Measurements from ENCODE around the gene MCCC2. TPM values are rescaled to one million over a fixed set of nuclear protein-coding genes. Genes with fewer than 3 reads are reported as not detected.
"Not testable (repeated sequence)": the region's sequence is repeated elsewhere in the genome, so short reads cannot be mapped to it uniquely, and the experiment has no call there.

The MCCC2 gene
- total and polyA plus RNA-seq, 2 of the 13 experiments (the other 11 are each of a cell fraction or from before 2014, with no cell fraction given), result 44.8 to 83.6 TPM

DNA sequence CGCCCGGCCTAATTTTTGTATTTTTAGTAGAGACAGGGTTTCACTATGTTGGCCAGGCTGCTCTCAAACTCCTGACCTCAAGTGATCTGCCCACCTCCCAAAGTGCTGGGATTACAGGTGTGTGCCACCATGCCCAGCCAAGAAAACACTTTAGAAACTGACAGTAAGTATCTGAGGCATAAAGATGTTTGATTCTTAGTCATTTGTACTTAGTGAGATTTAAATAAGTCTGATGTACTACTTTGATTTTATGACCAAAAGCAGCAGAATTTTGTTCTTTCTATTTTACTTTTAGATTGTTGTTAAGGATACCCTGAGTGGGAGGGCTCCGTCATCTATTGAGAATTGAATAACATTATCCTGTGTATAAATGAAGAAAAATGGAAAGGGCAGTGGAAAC is 63.8 kb downstream of the MCCC2 start:
- in situ Hi-C loops (cut with HindIII; ENCODE audit: extremely low pct_ligation_motif_present, low pct_unique_long_range_greater_than_20kb); CTCF ChIA-PET (ENCODE audit: low intra/inter-chr PET ratio, low total read pairs): not testable (repeated sequence)

DNA sequence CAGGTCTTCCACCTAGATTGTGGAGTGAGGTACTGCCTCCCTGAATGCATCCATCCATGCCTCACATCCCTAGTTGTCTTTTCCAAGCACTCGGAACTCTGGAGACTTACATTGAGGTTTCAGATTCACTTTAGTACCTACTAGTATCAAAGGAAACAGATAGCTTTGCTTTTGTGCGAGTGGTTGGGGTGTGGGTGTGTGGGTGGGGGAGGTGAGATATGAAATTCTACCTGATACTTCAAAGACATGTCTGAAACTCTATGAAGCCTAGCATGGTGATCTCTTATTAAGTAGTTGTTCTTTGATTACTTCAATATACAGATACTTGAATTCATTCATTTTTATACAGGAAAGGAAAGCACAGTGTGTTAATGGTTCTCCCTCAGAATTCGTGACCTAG is 64.4 kb downstream of the MCCC2 start:
- in situ Hi-C loops (cut with HindIII; ENCODE audit: extremely low pct_ligation_motif_present, low pct_unique_long_range_greater_than_20kb) (no loop called here), intact Hi-C loops (cut with micrococcal nuclease; ENCODE audit: unreplicated experiment) (no loop called here)
- Histone ChIP-seq H3K4me2 (ENCODE audit: low read depth, low read length) (no peak overlapping the region), H3K27ac (ENCODE audit: extremely low read length, insufficient read depth, low read length) (no peak overlapping the region), H3K9ac (ENCODE audit: insufficient read depth, low read depth, low read length) (no peak overlapping the region), H4K20me1 (ENCODE audit: insufficient read depth, low read length) (no peaks in the 10 kb centered on the region), H3K27me3 (ENCODE audit: control insufficient read depth in 1 of 2, insufficient read depth in 2 of 2, low read length in 2 of 2) (no peaks in the 10 kb centered on the region), H2AFZ (ENCODE audit: low read length) (no peak overlapping the region), H3K4me1 (ENCODE audit: insufficient read depth, low read length) (no peaks in the 10 kb centered on the region), H3K9me3 (ENCODE audit: low read length) (no peaks in the 10 kb centered on the region), H3K36me3 (replicated peaks in 1 of 2; ENCODE audit: control insufficient read depth in 1 of 2, insufficient read depth in 2 of 2, low read length in 2 of 2) (peaks cover 20 to 75% of the 10 kb centered on the region in 2 experiments), H3K4me3 (replicated peaks in 1 of 3; ENCODE audit: insufficient read depth in 1 of 3, low read depth in 2 of 3, low read length in 3 of 3) (no peak overlapping the region), H3K79me2 (ENCODE audit: insufficient read depth, low read length) (no peaks in the 10 kb centered on the region)
- ATAC-seq (no peak), DNase-seq (ENCODE audit: low spot score) (no peak), FAIRE-seq (no peak)
- ChIA-PET POLR2A (no interaction called here), CTCF (ENCODE audit: low intra/inter-chr PET ratio, low total read pairs) (no interaction called here)
- 98% methylated on average over 2 of the region's 3 CpGs for WGBS (ENCODE audit: low lambda C conversion rate)
- no TSS peak for BruUV-seq (replicated peaks)
- no peak for TF ChIP-seq RBAK (CRISPR knock-in tag; IDR thresholded peaks at IDR 0.05)
- no peak for TF ChIP-seq GTF2F1 (IDR thresholded peaks at IDR 0.05; ENCODE audit: low read length)
- TF ChIP-seq, protein P1, sequence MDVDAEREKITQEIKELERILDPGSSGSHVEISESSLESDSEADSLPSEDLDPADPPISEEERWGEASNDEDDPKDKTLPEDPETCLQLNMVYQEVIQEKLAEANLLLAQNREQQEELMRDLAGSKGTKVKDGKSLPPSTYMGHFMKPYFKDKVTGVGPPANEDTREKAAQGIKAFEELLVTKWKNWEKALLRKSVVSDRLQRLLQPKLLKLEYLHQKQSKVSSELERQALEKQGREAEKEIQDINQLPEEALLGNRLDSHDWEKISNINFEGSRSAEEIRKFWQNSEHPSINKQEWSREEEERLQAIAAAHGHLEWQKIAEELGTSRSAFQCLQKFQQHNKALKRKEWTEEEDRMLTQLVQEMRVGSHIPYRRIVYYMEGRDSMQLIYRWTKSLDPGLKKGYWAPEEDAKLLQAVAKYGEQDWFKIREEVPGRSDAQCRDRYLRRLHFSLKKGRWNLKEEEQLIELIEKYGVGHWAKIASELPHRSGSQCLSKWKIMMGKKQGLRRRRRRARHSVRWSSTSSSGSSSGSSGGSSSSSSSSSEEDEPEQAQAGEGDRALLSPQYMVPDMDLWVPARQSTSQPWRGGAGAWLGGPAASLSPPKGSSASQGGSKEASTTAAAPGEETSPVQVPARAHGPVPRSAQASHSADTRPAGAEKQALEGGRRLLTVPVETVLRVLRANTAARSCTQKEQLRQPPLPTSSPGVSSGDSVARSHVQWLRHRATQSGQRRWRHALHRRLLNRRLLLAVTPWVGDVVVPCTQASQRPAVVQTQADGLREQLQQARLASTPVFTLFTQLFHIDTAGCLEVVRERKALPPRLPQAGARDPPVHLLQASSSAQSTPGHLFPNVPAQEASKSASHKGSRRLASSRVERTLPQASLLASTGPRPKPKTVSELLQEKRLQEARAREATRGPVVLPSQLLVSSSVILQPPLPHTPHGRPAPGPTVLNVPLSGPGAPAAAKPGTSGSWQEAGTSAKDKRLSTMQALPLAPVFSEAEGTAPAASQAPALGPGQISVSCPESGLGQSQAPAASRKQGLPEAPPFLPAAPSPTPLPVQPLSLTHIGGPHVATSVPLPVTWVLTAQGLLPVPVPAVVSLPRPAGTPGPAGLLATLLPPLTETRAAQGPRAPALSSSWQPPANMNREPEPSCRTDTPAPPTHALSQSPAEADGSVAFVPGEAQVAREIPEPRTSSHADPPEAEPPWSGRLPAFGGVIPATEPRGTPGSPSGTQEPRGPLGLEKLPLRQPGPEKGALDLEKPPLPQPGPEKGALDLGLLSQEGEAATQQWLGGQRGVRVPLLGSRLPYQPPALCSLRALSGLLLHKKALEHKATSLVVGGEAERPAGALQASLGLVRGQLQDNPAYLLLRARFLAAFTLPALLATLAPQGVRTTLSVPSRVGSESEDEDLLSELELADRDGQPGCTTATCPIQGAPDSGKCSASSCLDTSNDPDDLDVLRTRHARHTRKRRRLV (CRISPR knock-in tag; IDR thresholded peaks at IDR 0.05), result no peak
- TF ChIP-seq NFRKB (IDR thresholded peaks at IDR 0.05), result no peak
- TF ChIP-seq ZNF773 (CRISPR knock-in tag; IDR thresholded peaks at IDR 0.05; ENCODE audit: borderline replicate concordance), result no peak
- TF ChIP-seq, protein P2, sequence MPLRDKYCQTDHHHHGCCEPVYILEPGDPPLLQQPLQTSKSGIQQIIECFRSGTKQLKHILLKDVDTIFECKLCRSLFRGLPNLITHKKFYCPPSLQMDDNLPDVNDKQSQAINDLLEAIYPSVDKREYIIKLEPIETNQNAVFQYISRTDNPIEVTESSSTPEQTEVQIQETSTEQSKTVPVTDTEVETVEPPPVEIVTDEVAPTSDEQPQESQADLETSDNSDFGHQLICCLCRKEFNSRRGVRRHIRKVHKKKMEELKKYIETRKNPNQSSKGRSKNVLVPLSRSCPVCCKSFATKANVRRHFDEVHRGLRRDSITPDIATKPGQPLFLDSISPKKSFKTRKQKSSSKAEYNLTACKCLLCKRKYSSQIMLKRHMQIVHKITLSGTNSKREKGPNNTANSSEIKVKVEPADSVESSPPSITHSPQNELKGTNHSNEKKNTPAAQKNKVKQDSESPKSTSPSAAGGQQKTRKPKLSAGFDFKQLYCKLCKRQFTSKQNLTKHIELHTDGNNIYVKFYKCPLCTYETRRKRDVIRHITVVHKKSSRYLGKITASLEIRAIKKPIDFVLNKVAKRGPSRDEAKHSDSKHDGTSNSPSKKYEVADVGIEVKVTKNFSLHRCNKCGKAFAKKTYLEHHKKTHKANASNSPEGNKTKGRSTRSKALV (CRISPR knock-in tag; IDR thresholded peaks at IDR 0.05), result no peak
- no peak for TF ChIP-seq SRF (IDR thresholded peaks at IDR 0.05; ENCODE audit: low read depth, low read length)
- TF ChIP-seq TCF7 (IDR thresholded peaks at IDR 0.05; ENCODE audit: low read depth), result no peak
- TF ChIP-seq GATA4 (IDR thresholded peaks at IDR 0.05; ENCODE audit: borderline replicate concordance, low read depth), result no peak
- TF ChIP-seq ZSCAN25 (CRISPR knock-in tag; IDR thresholded peaks at IDR 0.05), result no peak
- TF ChIP-seq, protein P3, sequence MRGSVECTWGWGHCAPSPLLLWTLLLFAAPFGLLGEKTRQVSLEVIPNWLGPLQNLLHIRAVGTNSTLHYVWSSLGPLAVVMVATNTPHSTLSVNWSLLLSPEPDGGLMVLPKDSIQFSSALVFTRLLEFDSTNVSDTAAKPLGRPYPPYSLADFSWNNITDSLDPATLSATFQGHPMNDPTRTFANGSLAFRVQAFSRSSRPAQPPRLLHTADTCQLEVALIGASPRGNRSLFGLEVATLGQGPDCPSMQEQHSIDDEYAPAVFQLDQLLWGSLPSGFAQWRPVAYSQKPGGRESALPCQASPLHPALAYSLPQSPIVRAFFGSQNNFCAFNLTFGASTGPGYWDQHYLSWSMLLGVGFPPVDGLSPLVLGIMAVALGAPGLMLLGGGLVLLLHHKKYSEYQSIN (CRISPR knock-in tag; IDR thresholded peaks at IDR 0.05; ENCODE audit: borderline replicate concordance), result no peak
- TF ChIP-seq RAD21 (CRISPR knock-in tag; IDR thresholded peaks at IDR 0.05), result no peak

More for the DNA sequence above, 63.8 kb downstream of the MCCC2 start:
- H3K9ac ChIP-seq (ENCODE audit: insufficient read depth, low read depth, low read length); H3K4me3 ChIP-seq (replicated peaks in 1 of 3; ENCODE audit: insufficient read depth in 1 of 3, low read depth in 2 of 3, low read length in 3 of 3); ATAC-seq; H3K27ac ChIP-seq (ENCODE audit: extremely low read length, insufficient read depth, low read length); H3K79me2 ChIP-seq (ENCODE audit: insufficient read depth, low read length); H4K20me1 ChIP-seq (ENCODE audit: insufficient read depth, low read length); BruUV-seq (replicated peaks); DNase-seq (ENCODE audit: low spot score); intact Hi-C loops (cut with micrococcal nuclease; ENCODE audit: unreplicated experiment); H3K27me3 ChIP-seq (ENCODE audit: control insufficient read depth in 1 of 2, insufficient read depth in 2 of 2, low read length in 2 of 2); H2AFZ ChIP-seq (ENCODE audit: low read length); H3K9me3 ChIP-seq (ENCODE audit: low read length); POLR2A ChIA-PET; FAIRE-seq; H3K4me1 ChIP-seq (ENCODE audit: insufficient read depth, low read length); H3K4me2 ChIP-seq (ENCODE audit: low read depth, low read length): not testable (repeated sequence)
- 100% methylated on average over 3 of the region's 3 CpGs for WGBS (ENCODE audit: low lambda C conversion rate)
- H3K36me3 ChIP-seq (replicated peaks in 1 of 2; ENCODE audit: control insufficient read depth in 1 of 2, insufficient read depth in 2 of 2, low read length in 2 of 2), result peaks cover 22 to 77% of the 10 kb centered on the region in 2 experiments

Data from HepG2 (cell line).